ENCODE measurements around the gene MRS2.
"Not testable (repeated sequence)": the region's sequence is repeated elsewhere in the genome, so short reads cannot be mapped to it uniquely, and the experiment has no call there.

Gene MRS2

DNA sequence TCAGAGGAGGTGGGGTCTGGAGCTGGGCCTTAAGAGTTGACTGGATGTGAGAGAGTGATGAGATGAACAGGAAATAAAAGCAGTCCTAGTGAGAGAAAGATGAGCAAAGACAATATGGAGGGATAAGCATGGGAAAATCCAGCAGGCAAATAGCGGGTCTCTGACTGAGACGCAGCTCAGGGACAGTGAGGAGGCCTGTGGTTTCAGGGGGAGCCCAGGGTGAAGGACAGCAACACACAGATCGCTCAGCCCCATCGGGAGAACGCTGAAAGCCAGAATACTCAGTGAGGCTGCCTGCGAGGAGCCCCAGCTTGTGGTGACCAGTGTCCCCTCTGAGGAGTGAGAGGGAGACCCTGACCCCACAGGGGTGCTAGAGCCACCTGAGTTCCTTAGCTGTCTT, 28.1 kb upstream of the MRS2 start:
- Histone ChIP-seq H3K27ac (ENCODE audit: low read length) (no peak overlapping the region), H3K9me3 (ENCODE audit: control insufficient read depth, insufficient read depth, low read length) (no peaks in the 10 kb centered on the region), H3K4me3 (ENCODE audit: low read length) (no peak overlapping the region), H3K4me1 (ENCODE audit: control insufficient read depth, insufficient read depth, low read length) (0 out of 2 replicates have a peak, but pooled peaks cover 1% of the 10 kb centered on the region), H3K27me3 (ENCODE audit: control insufficient read depth, insufficient read depth, low read length) (no peaks in the 10 kb centered on the region), H3K36me3 (ENCODE audit: control insufficient read depth, insufficient read depth, low read length) (no peaks in the 10 kb centered on the region)
- no peak for DNase-seq (ENCODE audit: low read depth, low spot score)
- WGBS (ENCODE audit: insufficient coverage, insufficient read length): no CpG with 5 or more reads among the region's 6 CpGs

- Histone ChIP-seq H3K9me3 (ENCODE audit: control insufficient read depth, insufficient read depth, low read length) (no peaks in the 10 kb centered on the region), H3K27ac (ENCODE audit: low read length) (no peak overlapping the region), H3K4me1 (ENCODE audit: control insufficient read depth, insufficient read depth, low read length) (0 out of 2 replicates have a peak, but pooled peaks cover 1% of the 10 kb centered on the region), H3K4me3 (ENCODE audit: low read length) (no peak overlapping the region), H3K36me3 (ENCODE audit: control insufficient read depth, insufficient read depth, low read length) (no peaks in the 10 kb centered on the region), H3K27me3 (ENCODE audit: control insufficient read depth, insufficient read depth, low read length) (no peaks in the 10 kb centered on the region)
- no peak for DNase-seq (ENCODE audit: low read depth, low spot score)
- WGBS (ENCODE audit: insufficient coverage, insufficient read length): no CpG with 5 or more reads among the region's 4 CpGs
Observed at GRCh38 chr6:24376871-24377270, 25.9 kb upstream of the MRS2 start.

GRCh38 chr6:24378473-24379097, 24.2 kb upstream of the MRS2 start:
- no CpG with 5 or more reads among the region's 1 CpG for WGBS (ENCODE audit: insufficient coverage, insufficient read length)
- Histone ChIP-seq H3K4me3 (ENCODE audit: low read length) (no peak overlapping the region), H3K27me3 (ENCODE audit: control insufficient read depth, insufficient read depth, low read length) (no peaks in the 10 kb centered on the region), H3K9me3 (ENCODE audit: control insufficient read depth, insufficient read depth, low read length) (no peaks in the 10 kb centered on the region), H3K27ac (ENCODE audit: low read length) (no peak overlapping the region), H3K36me3 (ENCODE audit: control insufficient read depth, insufficient read depth, low read length) (no peaks in the 10 kb centered on the region), H3K4me1 (ENCODE audit: control insufficient read depth, insufficient read depth, low read length) (0 out of 2 replicates have a peak, but pooled peaks cover 1% of the 10 kb centered on the region)
- DNase-seq (ENCODE audit: low read depth, low spot score): no peak

- no peak for DNase-seq (ENCODE audit: low read depth, low spot score)
- WGBS (ENCODE audit: insufficient coverage, insufficient read length): no CpG with 5 or more reads among the region's 4 CpGs
- Histone ChIP-seq H3K4me3 (ENCODE audit: low read length) (no peak overlapping the region), H3K36me3 (ENCODE audit: control insufficient read depth, insufficient read depth, low read length) (no peaks in the 10 kb centered on the region), H3K27me3 (ENCODE audit: control insufficient read depth, insufficient read depth, low read length) (no peaks in the 10 kb centered on the region), H3K9me3 (ENCODE audit: control insufficient read depth, insufficient read depth, low read length) (no peaks in the 10 kb centered on the region), H3K27ac (ENCODE audit: low read length) (no peak overlapping the region), H3K4me1 (ENCODE audit: control insufficient read depth, insufficient read depth, low read length) (no peaks in the 10 kb centered on the region)
Observed at GRCh38 chr6:24381476-24382219, 21.1 kb upstream of the MRS2 start.

DNA sequence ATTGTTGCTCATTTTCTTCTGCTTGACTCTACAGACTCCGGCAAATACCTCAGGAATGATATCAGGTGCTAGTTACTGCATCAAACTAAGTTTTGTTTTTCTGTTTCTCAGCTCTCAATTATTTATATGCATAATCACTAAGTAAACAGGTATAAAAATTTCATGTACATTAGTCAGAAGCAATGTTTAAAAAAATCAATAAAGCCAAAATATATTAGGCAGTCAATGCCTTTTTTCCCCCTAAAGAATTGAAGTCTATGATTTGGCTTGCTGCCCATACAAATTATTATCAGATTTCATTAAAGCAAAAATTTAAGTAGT, 20.6 kb upstream of the MRS2 start:
- Histone ChIP-seq H3K27ac (ENCODE audit: low read length) (no peak overlapping the region), H3K4me3 (ENCODE audit: low read length) (no peak overlapping the region), H3K36me3 (ENCODE audit: control insufficient read depth, insufficient read depth, low read length) (no peaks in the 10 kb centered on the region), H3K9me3 (ENCODE audit: control insufficient read depth, insufficient read depth, low read length) (no peaks in the 10 kb centered on the region), H3K4me1 (ENCODE audit: control insufficient read depth, insufficient read depth, low read length) (no peaks in the 10 kb centered on the region), H3K27me3 (ENCODE audit: control insufficient read depth, insufficient read depth, low read length) (no peaks in the 10 kb centered on the region)
- WGBS (ENCODE audit: insufficient coverage, insufficient read length): no CpG with 5 or more reads among the region's 1 CpG
- DNase-seq (ENCODE audit: low read depth, low spot score): no peak

- H3K27ac ChIP-seq (ENCODE audit: low read length); H3K36me3 ChIP-seq (ENCODE audit: control insufficient read depth, insufficient read depth, low read length); H3K9me3 ChIP-seq (ENCODE audit: control insufficient read depth, insufficient read depth, low read length); H3K4me1 ChIP-seq (ENCODE audit: control insufficient read depth, insufficient read depth, low read length); DNase-seq (ENCODE audit: low read depth, low spot score); H3K4me3 ChIP-seq (ENCODE audit: low read length); H3K27me3 ChIP-seq (ENCODE audit: control insufficient read depth, insufficient read depth, low read length): not testable (repeated sequence)
- WGBS (ENCODE audit: insufficient coverage, insufficient read length): no CpG with 5 or more reads among the region's 9 CpGs
Observed at GRCh38 chr6:24382891-24383494, 19.7 kb upstream of the MRS2 start.

DNA sequence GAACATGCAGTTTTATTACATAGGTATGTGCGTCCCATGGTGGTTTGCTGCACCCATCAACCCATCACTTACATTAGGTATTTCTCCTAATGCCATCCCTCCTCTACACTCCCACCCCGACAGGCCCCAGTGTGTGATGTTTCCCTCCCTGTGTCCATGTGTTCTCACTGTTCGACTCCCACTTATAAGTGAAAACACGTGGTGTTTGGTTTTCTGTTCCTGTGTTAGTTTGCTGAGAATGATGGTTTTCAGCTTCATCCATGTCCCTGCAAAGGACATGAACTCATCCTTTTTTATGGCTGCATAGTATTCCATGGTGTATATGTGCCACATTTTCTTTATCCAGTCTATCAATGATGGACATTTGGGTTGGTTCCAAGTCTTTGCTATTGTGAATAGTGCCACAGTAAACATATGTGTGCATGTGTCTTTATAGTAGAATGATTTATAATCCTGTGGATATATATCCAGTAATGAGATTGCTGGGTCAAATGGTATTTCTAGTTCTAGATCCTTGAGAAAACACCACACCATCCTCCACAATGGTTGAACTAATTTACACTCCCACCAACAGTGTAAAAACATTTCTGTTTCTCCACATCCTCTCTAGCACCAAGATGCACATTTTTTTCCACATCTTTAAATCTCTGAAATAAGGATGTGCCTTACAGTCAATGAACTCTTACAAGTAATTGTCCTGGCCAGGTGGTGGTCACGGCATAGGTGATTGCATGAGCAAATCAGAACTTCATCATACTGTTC, 18.2 kb upstream of the MRS2 start:
- H3K27me3 ChIP-seq (ENCODE audit: control insufficient read depth, insufficient read depth, low read length); DNase-seq (ENCODE audit: low read depth, low spot score); H3K27ac ChIP-seq (ENCODE audit: low read length); H3K4me1 ChIP-seq (ENCODE audit: control insufficient read depth, insufficient read depth, low read length); H3K36me3 ChIP-seq (ENCODE audit: control insufficient read depth, insufficient read depth, low read length); H3K9me3 ChIP-seq (ENCODE audit: control insufficient read depth, insufficient read depth, low read length); H3K4me3 ChIP-seq (ENCODE audit: low read length): not testable (repeated sequence)
- no CpG with 5 or more reads among the region's 5 CpGs for WGBS (ENCODE audit: insufficient coverage, insufficient read length)

DNA sequence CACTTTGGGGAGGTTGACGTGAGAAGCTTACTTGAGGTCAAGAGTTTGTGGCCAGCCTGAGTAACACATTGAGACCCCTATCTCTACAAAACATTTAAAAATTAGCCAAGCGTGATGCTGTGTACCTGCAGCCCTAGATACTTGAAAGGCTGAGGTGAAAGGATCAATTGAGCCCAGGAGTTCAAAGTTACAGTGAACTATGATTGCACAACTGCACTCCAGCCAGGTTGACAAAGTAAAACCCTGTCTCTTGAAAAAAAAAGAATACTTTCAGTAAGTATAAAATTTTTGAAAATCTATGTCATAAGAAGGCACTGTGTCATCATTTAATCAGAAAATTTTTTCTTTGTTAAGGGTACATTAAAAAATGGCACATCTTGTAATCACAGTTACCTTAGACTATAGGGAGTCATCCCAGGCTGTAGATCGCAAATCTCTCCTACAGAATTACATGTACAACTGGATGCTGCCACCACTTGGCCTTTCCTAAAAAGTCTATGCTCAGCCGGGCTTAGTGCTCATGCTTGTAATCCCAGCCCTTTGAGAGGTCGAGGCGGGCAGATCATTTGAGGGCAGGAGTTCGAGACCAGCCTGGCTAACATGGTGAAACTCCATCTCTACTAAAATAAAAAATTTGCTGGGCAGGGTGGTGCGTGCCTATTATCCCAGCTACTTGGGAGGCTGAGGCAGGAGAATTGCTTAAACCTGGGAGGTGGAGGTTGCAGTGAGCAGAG, 17.0 kb upstream of the MRS2 start:
- Histone ChIP-seq H3K27ac (ENCODE audit: low read length) (no peak overlapping the region), H3K27me3 (ENCODE audit: control insufficient read depth, insufficient read depth, low read length) (no peaks in the 10 kb centered on the region), H3K4me3 (ENCODE audit: low read length) (no peak overlapping the region), H3K9me3 (ENCODE audit: control insufficient read depth, insufficient read depth, low read length) (no peaks in the 10 kb centered on the region), H3K36me3 (ENCODE audit: control insufficient read depth, insufficient read depth, low read length) (no peaks in the 10 kb centered on the region), H3K4me1 (ENCODE audit: control insufficient read depth, insufficient read depth, low read length) (no peaks in the 10 kb centered on the region)
- DNase-seq (ENCODE audit: low read depth, low spot score): no peak
- no CpG with 5 or more reads among the region's 8 CpGs for WGBS (ENCODE audit: insufficient coverage, insufficient read length)

DNA sequence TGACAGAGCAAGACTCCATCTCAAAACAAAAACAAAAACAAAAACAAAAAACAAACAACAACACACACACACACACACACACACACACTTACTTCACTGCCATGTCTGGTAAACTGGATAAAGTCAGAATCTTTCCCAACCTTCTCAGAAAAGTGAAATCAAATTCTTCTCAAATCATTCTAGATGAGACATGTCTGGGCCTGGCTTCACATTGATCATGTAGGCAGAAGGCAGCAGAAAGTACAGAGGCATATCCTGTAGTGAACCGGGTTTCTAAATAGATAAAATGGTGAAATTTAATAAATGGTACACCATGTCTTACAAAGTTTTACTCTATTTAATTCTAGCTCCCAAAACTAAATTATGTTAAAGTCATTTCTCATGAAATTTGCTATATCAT, 14.9 kb upstream of the MRS2 start:
- Histone ChIP-seq H3K27me3 (ENCODE audit: control insufficient read depth, insufficient read depth, low read length) (no peaks in the 10 kb centered on the region), H3K9me3 (ENCODE audit: control insufficient read depth, insufficient read depth, low read length) (no peaks in the 10 kb centered on the region), H3K4me1 (ENCODE audit: control insufficient read depth, insufficient read depth, low read length) (no peaks in the 10 kb centered on the region), H3K4me3 (ENCODE audit: low read length) (no peak overlapping the region), H3K27ac (ENCODE audit: low read length) (no peak overlapping the region), H3K36me3 (ENCODE audit: control insufficient read depth, insufficient read depth, low read length) (no peaks in the 10 kb centered on the region)
- WGBS (ENCODE audit: insufficient coverage, insufficient read length): no CpG with 5 or more reads among the region's 1 CpG
- no peak for DNase-seq (ENCODE audit: low read depth, low spot score)

GRCh38 chr6:24391208-24391607, 11.5 kb upstream of the MRS2 start:
- WGBS (ENCODE audit: insufficient coverage, insufficient read length): no CpG with 5 or more reads among the region's 2 CpGs
- H3K4me1 ChIP-seq (ENCODE audit: control insufficient read depth, insufficient read depth, low read length): no peaks in the 10 kb centered on the region
- H3K9me3 ChIP-seq (ENCODE audit: control insufficient read depth, insufficient read depth, low read length): no peaks in the 10 kb centered on the region; the same call in 1 of the 2 replicates
- no peaks in the 10 kb centered on the region for H3K36me3 ChIP-seq (ENCODE audit: control insufficient read depth, insufficient read depth, low read length)
- no peak overlapping the region for H3K27ac ChIP-seq (ENCODE audit: low read length)
- no peak for DNase-seq (ENCODE audit: low read depth, low spot score)
- H3K4me3 ChIP-seq (ENCODE audit: low read length): no peak overlapping the region
- no peaks in the 10 kb centered on the region for H3K27me3 ChIP-seq (ENCODE audit: control insufficient read depth, insufficient read depth, low read length)

Measured in iPS DF 6.9 (cell line).